Retinal pigment epithelial cell (primary cell): Measurements from ENCODE around the gene CD22.

Experiments
- DNase-seq: peaks from one replicate; pipeline ENCODE4 v3.0.0-alpha.2; 2010; ENCODE audit warnings: low read depth
- H3K4me3 ChIP-seq: 2 replicates; pipeline ENCODE4 v1.5.1; 2011; ENCODE audit warnings: mild to moderate bottlenecking, low read length, control low read depth, moderate library complexity
- CTCF ChIP-seq: conservative IDR thresholded peaks from 2 replicates; pipeline ENCODE4 v1.5.1; 2011; ENCODE audit warnings: low read depth, low read length, control low read depth, inconsistent platforms

CD22 gene

GRCh38 chr19:35293363-35293739, 35.6 kb upstream of the CD22 start:
- DNase-seq = no peak
- no peak for TF ChIP-seq CTCF
- H3K4me3 ChIP-seq = no peak overlapping the region

- H3K4me3 ChIP-seq = no peak overlapping the region
- no peak for DNase-seq
- TF ChIP-seq CTCF = no peak
Measured at GRCh38 chr19:35293808-35294207, 35.2 kb upstream of the CD22 start.

GRCh38 chr19:35294328-35294727, 34.7 kb upstream of the CD22 start:
- H3K4me3 ChIP-seq = no peak overlapping the region
- no peak for TF ChIP-seq CTCF
- no peak for DNase-seq

GRCh38 chr19:35294859-35295791, 33.9 kb upstream of the CD22 start:
- no peak overlapping the region for H3K4me3 ChIP-seq
- DNase-seq = no peak
- TF ChIP-seq CTCF = no peak

GRCh38 chr19:35295792-35296462, 33.1 kb upstream of the CD22 start:
- no peak overlapping the region for H3K4me3 ChIP-seq
- no peak for DNase-seq
- TF ChIP-seq CTCF = no peak

GRCh38 chr19:35296644-35297514, 32.1 kb upstream of the CD22 start:
- DNase-seq = no peak
- no peak overlapping the region for H3K4me3 ChIP-seq
- no peak for TF ChIP-seq CTCF
